Stimulated activated CD4-positive, alpha-beta T cell treated with anti-CD3 and anti-CD28 coated beads, Interleukin-2, amount 100 ng/mL, for 4 hours (primary cell): ENCODE data around the gene LOXL4.

Source experiments
- DNase-seq: peaks from one replicate; pipeline ENCODE4 v3.0.0-alpha.2; 2020; ENCODE audit warnings: low read depth

Gene LOXL4

GRCh38 chr10:98267894-98268693, at the start of gene LOXL4:
Gene LOXL4, minus strand, starts transcription at chr10:98268194. Its CDS starts 5,175 bp downstream, at chr10:98263019.
- no peak for DNase-seq

GRCh38 chr10:98316661-98317060, 48.7 kb upstream of the LOXL4 start:
- no peak for DNase-seq

- DNase-seq, result no peak
These were observed 48.2 kb upstream of the LOXL4 start for GRCh38 chr10:98316170-98316569.

- DNase-seq, result no peak
These were observed 46.7 kb upstream of the LOXL4 start for GRCh38 chr10:98314532-98315284.

- no peak for DNase-seq
These were observed 45.6 kb upstream of the LOXL4 start for GRCh38 chr10:98313598-98313997.

- DNase-seq, result no peak
These were observed 44.8 kb upstream of the LOXL4 start for GRCh38 chr10:98312822-98313221.

- no peak for DNase-seq
These were observed 44.4 kb upstream of the LOXL4 start for GRCh38 chr10:98312349-98312748.

GRCh38 chr10:98310701-98311100, 42.7 kb upstream of the LOXL4 start:
- no peak for DNase-seq

- DNase-seq, result no peak
These were observed 41.7 kb upstream of the LOXL4 start for GRCh38 chr10:98309366-98310355.

GRCh38 chr10:98308669-98309365, 40.8 kb upstream of the LOXL4 start:
- DNase-seq, result no peak

GRCh38 chr10:98307916-98308541, 40.0 kb upstream of the LOXL4 start:
- DNase-seq, result no peak

GRCh38 chr10:98306501-98306900, 38.5 kb upstream of the LOXL4 start:
- no peak for DNase-seq

- DNase-seq, result no peak
These were observed 35.6 kb upstream of the LOXL4 start for GRCh38 chr10:98303569-98303968.

- no peak for DNase-seq
These were observed 34.9 kb upstream of the LOXL4 start for GRCh38 chr10:98302741-98303365.

GRCh38 chr10:98301664-98302319, 33.8 kb upstream of the LOXL4 start:
- no peak for DNase-seq

- DNase-seq, result no peak
These were observed 32.7 kb upstream of the LOXL4 start for GRCh38 chr10:98300526-98301229.

- DNase-seq, result no peak
These were observed 31.3 kb upstream of the LOXL4 start for GRCh38 chr10:98299341-98299740.

GRCh38 chr10:98296524-98296923, 28.5 kb upstream of the LOXL4 start:
- DNase-seq, result no peak

- DNase-seq, result no peak
These were observed 27.9 kb upstream of the LOXL4 start for GRCh38 chr10:98295907-98296306.
